SK-N-MC (cell line): ENCODE results near the gene BABAM2.

ENCODE experiments used
- DNase-seq: peaks from one replicate; pipeline ENCODE4 v3.0.0-alpha.2; 2011; ENCODE audit warnings: low read depth, low spot score
- H3K27ac ChIP-seq: fragments of 200-600 bp; sonication (generic); 2 replicates; pipeline ENCODE4 v1.5.1; 2016; ENCODE audit warnings: mixed run types
- H3K36me3 ChIP-seq: fragments of 200-600 bp; sonication (generic); 2 replicates; pipeline ENCODE4 v1.6.1; 2017; ENCODE audit warnings: antibody characterized with exemption, low read length, mixed read lengths; ENCODE audit not compliant: insufficient read depth
- H3K4me3 ChIP-seq: fragments of 200-600 bp; sonication (generic); 2 replicates; pipeline ENCODE4 v1.5.1; 2016
- H3K9ac ChIP-seq: fragments of 200-600 bp; sonication (generic); 2 replicates; pipeline ENCODE4 v1.8.0; 2017; ENCODE audit warnings: mixed run types, mixed read lengths; ENCODE audit not compliant: insufficient read length
- H3K9me3 ChIP-seq: fragments of 200-600 bp; sonication (generic); 2 replicates; pipeline ENCODE4 v1.6.1; 2017; ENCODE audit warnings: low read depth, mild to moderate bottlenecking, antibody characterized with exemption, low read length, moderate library complexity, mixed read lengths
- EZH2 ChIP-seq: fragments of 200-600 bp; sonication (generic); IDR thresholded peaks from one replicate; pipeline ENCODE4 v1.6.1; 2017; ENCODE audit warnings: antibody characterized with exemption
- FOXP2 ChIP-seq: optimal IDR thresholded peaks from 2 replicates; pipeline ENCODE3; 2011; ENCODE audit warnings: mild to moderate bottlenecking, moderate library complexity; ENCODE audit not compliant: insufficient read depth; ENCODE audit errors: extremely low read length, control extremely low read depth
- POLR2AphosphoS5 ChIP-seq: IDR thresholded peaks from 2 replicates; pipeline ENCODE4 v1.6.1; 2012; ENCODE audit warnings: mild to moderate bottlenecking, low read depth, low read length, borderline replicate concordance

The BABAM2 gene

GRCh38 chr2:28165087-28165635, 274.6 kb downstream of the BABAM2 start:
- Histone ChIP-seq H3K9ac (peak overlapping the region; percentile 61), H3K27ac (peak overlapping the region; percentile 90), H3K9me3 (no peaks in the 10 kb centered on the region), H3K4me3 (peak overlapping the region; percentile 62), H3K36me3 (no peaks in the 10 kb centered on the region)
- DNase-seq: no peak
- no peak for TF ChIP-seq EZH2
- no peak for TF ChIP-seq FOXP2
- TF ChIP-seq POLR2AphosphoS5: no peak

- no peak overlapping the region for H3K27ac ChIP-seq
Observed at GRCh38 chr2:28166956-28167355, 276.4 kb downstream of the BABAM2 start.

GRCh38 chr2:28168376-28168775, 277.8 kb downstream of the BABAM2 start:
- no peak for DNase-seq
- no peaks in the 10 kb centered on the region for H3K9me3 ChIP-seq
- no peak overlapping the region for H3K4me3 ChIP-seq
- no peaks in the 10 kb centered on the region for H3K36me3 ChIP-seq
- H3K9ac ChIP-seq: no peak overlapping the region
- H3K27ac ChIP-seq: no peak overlapping the region
- TF ChIP-seq EZH2 (no peak), FOXP2 (no peak), POLR2AphosphoS5 (no peak)

More at GRCh38 chr2:28166956-28167355, 276.4 kb downstream of the BABAM2 start:
- no peaks in the 10 kb centered on the region for H3K36me3 ChIP-seq
- DNase-seq: no peak
- no peaks in the 10 kb centered on the region for H3K9me3 ChIP-seq
- no peak overlapping the region for H3K9ac ChIP-seq
- no peak overlapping the region for H3K4me3 ChIP-seq
- no peak for TF ChIP-seq EZH2
- TF ChIP-seq FOXP2: no peak
- no peak for TF ChIP-seq POLR2AphosphoS5

GRCh38 chr2:28169492-28169891, 279.0 kb downstream of the BABAM2 start:
- Histone ChIP-seq H3K27ac (no peak overlapping the region), H3K9me3 (no peaks in the 10 kb centered on the region), H3K9ac (no peak overlapping the region), H3K4me3 (no peak overlapping the region), H3K36me3 (no peaks in the 10 kb centered on the region)
- DNase-seq: no peak
- no peak for TF ChIP-seq POLR2AphosphoS5
- TF ChIP-seq EZH2: no peak
- TF ChIP-seq FOXP2: no peak

GRCh38 chr2:28172114-28172898, 281.8 kb downstream of the BABAM2 start:
- H3K9me3 ChIP-seq: no peaks in the 10 kb centered on the region

GRCh38 chr2:28173377-28173776, 282.8 kb downstream of the BABAM2 start:
- H3K27ac ChIP-seq: no peak overlapping the region

More at GRCh38 chr2:28172114-28172898, 281.8 kb downstream of the BABAM2 start:
- no peak for DNase-seq
- no peaks in the 10 kb centered on the region for H3K36me3 ChIP-seq
- H3K9ac ChIP-seq: no peak overlapping the region
- H3K4me3 ChIP-seq: no peak overlapping the region
- TF ChIP-seq EZH2: no peak
- no peak for TF ChIP-seq FOXP2
- TF ChIP-seq POLR2AphosphoS5: no peak
- H3K27ac ChIP-seq: no peak overlapping the region

DNA sequence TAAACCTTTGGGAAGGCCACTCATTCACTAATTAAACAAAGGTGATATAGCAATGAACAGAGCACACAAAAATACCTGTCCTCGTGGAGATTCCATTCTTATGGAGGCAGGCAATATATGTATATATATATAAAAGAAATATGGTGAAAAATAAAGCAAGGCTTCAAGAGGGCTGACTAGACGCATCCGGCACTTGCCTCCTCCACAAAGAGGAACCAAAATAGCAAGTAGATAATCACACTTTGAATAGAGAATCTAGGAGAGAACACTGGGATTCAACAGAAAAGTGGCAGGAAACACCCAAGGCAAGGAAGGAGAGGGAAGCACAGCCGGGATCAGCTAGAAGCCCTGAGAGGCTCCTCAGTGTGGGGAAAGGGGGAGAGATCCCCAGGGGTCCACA, 283.7 kb downstream of the BABAM2 start:
- no peaks in the 10 kb centered on the region for H3K36me3 ChIP-seq
- DNase-seq: no peak

More at GRCh38 chr2:28173377-28173776, 282.8 kb downstream of the BABAM2 start:
- H3K9ac ChIP-seq: no peak overlapping the region
- no peaks in the 10 kb centered on the region for H3K36me3 ChIP-seq
- TF ChIP-seq FOXP2 (no peak), POLR2AphosphoS5 (no peak), EZH2 (no peak)
- H3K4me3 ChIP-seq: no peak overlapping the region
- no peaks in the 10 kb centered on the region for H3K9me3 ChIP-seq
- DNase-seq: no peak

DNA sequence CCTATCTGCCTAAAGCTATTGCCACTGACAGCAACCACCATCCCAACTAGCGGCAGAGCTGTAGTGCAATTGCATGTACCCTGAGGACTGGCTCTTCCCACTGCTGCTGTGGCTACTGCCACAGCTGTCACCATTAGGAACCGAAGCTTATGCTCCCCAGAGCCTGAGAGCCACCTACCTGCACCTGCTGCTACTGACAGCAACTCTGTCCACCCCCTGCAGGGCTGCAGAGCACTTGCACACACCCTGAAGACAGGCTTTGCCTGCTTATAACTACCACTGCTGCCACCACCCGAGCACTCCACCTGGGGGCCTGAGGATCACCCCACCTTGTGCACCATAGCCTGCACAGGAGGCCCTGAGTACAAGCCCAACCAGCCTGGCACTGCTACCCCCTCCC, 284.5 kb downstream of the BABAM2 start:
- no peaks in the 10 kb centered on the region for H3K9me3 ChIP-seq
- H3K36me3 ChIP-seq: no peaks in the 10 kb centered on the region
- no peak for TF ChIP-seq EZH2
- no peak for TF ChIP-seq FOXP2
- DNase-seq: no peak
- H3K27ac ChIP-seq: no peak overlapping the region
- H3K4me3 ChIP-seq: no peak overlapping the region
- H3K9ac ChIP-seq: no peak overlapping the region

More for the DNA sequence above, 283.7 kb downstream of the BABAM2 start:
- Histone ChIP-seq H3K27ac (no peak overlapping the region), H3K9ac (no peak overlapping the region), H3K9me3 (no peaks in the 10 kb centered on the region), H3K4me3 (no peak overlapping the region)
- TF ChIP-seq EZH2 (no peak), POLR2AphosphoS5 (no peak), FOXP2 (no peak)
